ENCODE data around the gene CDC42BPG. TPM values are rescaled to one million over a fixed set of nuclear protein-coding genes. Genes with fewer than 3 reads are reported as not detected.

Gene CDC42BPG
- total and polyA plus RNA-seq, 9 of the 15 experiments (the other 6 are each of a cell fraction or from before 2014, with no cell fraction given), result 0.04 to 8.8 (median 2.1) TPM

DNA sequence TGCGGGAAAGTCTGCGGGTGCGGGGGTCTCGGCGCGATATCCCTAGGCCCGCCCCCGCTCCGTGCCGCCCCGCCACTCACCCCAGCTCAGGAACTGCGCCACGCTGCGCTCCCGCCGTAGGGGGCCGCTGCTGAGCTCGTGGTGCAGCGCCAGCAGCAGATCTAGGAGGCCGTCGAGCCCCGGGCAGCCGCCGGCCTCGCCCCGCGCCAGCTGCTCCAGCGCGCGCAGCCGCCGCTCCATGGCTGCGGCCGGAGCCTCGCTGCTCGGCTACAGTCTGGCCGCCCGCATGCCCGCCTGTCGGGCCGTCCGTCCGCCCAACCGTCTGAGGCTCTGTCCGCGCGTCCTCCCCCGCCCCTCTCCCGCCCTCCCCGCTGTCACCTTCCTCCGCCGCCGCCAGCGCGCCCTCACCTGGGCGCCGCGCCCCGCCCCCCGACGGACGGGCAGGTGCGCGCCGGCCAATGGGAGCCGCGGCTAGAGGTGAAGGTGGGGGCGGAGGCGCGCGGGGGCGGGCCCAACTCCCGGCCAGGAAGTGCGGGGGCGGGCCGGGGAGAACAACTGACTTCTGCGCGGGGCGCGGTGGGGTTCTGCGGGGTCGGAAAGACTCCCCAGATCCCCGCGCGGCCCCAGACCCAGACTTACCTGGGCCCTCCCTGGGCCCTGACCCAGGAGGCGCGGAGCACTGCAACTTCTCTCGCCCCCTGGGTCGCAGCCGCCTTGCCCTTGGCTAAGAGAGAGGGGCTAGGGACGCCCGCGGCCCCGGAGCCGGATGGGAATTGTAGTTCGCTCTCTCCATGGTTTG lies at the start of gene CDC42BPG (continued):
- TF ChIP-seq, protein P1, sequence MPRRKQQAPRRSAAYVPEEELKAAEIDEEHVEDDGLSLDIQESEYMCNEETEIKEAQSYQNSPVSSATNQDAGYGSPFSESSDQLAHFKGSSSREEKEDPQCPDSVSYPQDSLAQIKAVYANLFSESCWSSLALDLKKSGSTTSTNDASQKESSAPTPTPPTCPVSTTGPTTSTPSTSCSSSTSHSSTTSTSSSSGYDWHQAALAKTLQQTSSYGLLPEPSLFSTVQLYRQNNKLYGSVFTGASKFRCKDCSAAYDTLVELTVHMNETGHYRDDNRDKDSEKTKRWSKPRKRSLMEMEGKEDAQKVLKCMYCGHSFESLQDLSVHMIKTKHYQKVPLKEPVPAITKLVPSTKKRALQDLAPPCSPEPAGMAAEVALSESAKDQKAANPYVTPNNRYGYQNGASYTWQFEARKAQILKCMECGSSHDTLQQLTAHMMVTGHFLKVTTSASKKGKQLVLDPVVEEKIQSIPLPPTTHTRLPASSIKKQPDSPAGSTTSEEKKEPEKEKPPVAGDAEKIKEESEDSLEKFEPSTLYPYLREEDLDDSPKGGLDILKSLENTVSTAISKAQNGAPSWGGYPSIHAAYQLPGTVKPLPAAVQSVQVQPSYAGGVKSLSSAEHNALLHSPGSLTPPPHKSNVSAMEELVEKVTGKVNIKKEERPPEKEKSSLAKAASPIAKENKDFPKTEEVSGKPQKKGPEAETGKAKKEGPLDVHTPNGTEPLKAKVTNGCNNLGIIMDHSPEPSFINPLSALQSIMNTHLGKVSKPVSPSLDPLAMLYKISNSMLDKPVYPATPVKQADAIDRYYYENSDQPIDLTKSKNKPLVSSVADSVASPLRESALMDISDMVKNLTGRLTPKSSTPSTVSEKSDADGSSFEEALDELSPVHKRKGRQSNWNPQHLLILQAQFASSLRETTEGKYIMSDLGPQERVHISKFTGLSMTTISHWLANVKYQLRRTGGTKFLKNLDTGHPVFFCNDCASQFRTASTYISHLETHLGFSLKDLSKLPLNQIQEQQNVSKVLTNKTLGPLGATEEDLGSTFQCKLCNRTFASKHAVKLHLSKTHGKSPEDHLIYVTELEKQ (CRISPR knock-in tag; IDR thresholded peaks at IDR 0.05), result no peak
- no peak for TF ChIP-seq SRSF7 (optimal IDR thresholded peaks at IDR 0.05; ENCODE audit: low read depth, low read length)
- no peak for TF ChIP-seq ZNF75A (CRISPR knock-in tag; IDR thresholded peaks at IDR 0.05)
- no peak; the same call in 1 of the 2 replicates for TF ChIP-seq SP1 (CRISPR knock-in tag; IDR thresholded peaks at IDR 0.05)
- no peak for TF ChIP-seq ZNF146 (CRISPR knock-in tag; IDR thresholded peaks at IDR 0.05; ENCODE audit: unreplicated experiment)
- TF ChIP-seq NFIX (CRISPR knock-in tag; IDR thresholded peaks at IDR 0.05; ENCODE audit: low read depth), result no peak
- no peak for TF ChIP-seq ZNF384 (IDR thresholded peaks at IDR 0.05; ENCODE audit: low read depth, low read length)
- peak in 2 of 3 experiments; percentile 44 to 69 for TF ChIP-seq YY1 (IDR thresholded peaks at IDR 0.05; ENCODE audit: borderline replicate concordance in 1 of 3, control insufficient read depth in 1 of 3, extremely low read depth in 1 of 3, insufficient read depth in 3 of 3, insufficient read length in 1 of 3, insufficient replicate concordance in 2 of 3, low read depth in 1 of 3, low read length in 2 of 3)
- no peak for TF ChIP-seq RBM15 (IDR thresholded peaks at IDR 0.05; ENCODE audit: insufficient read depth, low read length)
- TF ChIP-seq, protein P2, sequence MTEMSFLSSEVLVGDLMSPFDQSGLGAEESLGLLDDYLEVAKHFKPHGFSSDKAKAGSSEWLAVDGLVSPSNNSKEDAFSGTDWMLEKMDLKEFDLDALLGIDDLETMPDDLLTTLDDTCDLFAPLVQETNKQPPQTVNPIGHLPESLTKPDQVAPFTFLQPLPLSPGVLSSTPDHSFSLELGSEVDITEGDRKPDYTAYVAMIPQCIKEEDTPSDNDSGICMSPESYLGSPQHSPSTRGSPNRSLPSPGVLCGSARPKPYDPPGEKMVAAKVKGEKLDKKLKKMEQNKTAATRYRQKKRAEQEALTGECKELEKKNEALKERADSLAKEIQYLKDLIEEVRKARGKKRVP (CRISPR knock-in tag; IDR thresholded peaks at IDR 0.05), result no peak
- no peak for TF ChIP-seq ZNF77 (CRISPR knock-in tag; IDR thresholded peaks at IDR 0.05)
- TF ChIP-seq GABPB2 (CRISPR knock-in tag; conservative IDR thresholded peaks at IDR 0.05), result no peak
- no peak for TF ChIP-seq COPS2 (conservative IDR thresholded peaks at IDR 0.05)
- TF ChIP-seq ILK (tag; IDR thresholded peaks at IDR 0.05; ENCODE audit: borderline replicate concordance, low read depth), result no peak
- TF ChIP-seq FOXJ2 (tag; IDR thresholded peaks at IDR 0.05), result no peak
- TF ChIP-seq ZBTB17 (CRISPR knock-in tag; IDR thresholded peaks at IDR 0.05), result 0 out of 2 replicates have a peak, but pooled peaks have one; percentile 1
- TF ChIP-seq HNRNPK (IDR thresholded peaks at IDR 0.05; ENCODE audit: low read depth, low read length, poor library complexity, severe bottlenecking), result peak; percentile 71
- TF ChIP-seq, protein P3, sequence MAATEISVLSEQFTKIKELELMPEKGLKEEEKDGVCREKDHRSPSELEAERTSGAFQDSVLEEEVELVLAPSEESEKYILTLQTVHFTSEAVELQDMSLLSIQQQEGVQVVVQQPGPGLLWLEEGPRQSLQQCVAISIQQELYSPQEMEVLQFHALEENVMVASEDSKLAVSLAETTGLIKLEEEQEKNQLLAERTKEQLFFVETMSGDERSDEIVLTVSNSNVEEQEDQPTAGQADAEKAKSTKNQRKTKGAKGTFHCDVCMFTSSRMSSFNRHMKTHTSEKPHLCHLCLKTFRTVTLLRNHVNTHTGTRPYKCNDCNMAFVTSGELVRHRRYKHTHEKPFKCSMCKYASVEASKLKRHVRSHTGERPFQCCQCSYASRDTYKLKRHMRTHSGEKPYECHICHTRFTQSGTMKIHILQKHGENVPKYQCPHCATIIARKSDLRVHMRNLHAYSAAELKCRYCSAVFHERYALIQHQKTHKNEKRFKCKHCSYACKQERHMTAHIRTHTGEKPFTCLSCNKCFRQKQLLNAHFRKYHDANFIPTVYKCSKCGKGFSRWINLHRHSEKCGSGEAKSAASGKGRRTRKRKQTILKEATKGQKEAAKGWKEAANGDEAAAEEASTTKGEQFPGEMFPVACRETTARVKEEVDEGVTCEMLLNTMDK (IDR thresholded peaks at IDR 0.05; ENCODE audit: borderline replicate concordance, insufficient read depth, low read depth, low read length, poor library complexity, severe bottlenecking), result no peak
- TF ChIP-seq ETS2 (tag; IDR thresholded peaks at IDR 0.05; ENCODE audit: borderline replicate concordance, poor library complexity, severe bottlenecking), result no peak
- TF ChIP-seq NFIC (IDR thresholded peaks at IDR 0.05), result peak; percentile 47; the same call in 1 of the 2 replicates
- peak; percentile 26; the same call in 1 of the 2 replicates for TF ChIP-seq SMC3 (conservative IDR thresholded peaks at IDR 0.05; ENCODE audit: insufficient read depth, low read depth, low read length)

All from K562 (cell line).